A549 (cell line): Measurements from ENCODE around the gene PTPRN2.

ENCODE experiments used
- CBX2 ChIP-seq: fragments of 200-600 bp; sonication (generic); IDR thresholded peaks from 2 replicates; pipeline ENCODE4 v1.6.1; 2016; ENCODE audit warnings: low read depth, mild to moderate bottlenecking, borderline replicate concordance
- CHD4 ChIP-seq: fragments of 200-600 bp; sonication (generic); IDR thresholded peaks from 2 replicates; pipeline ENCODE4 v1.6.1; 2016; ENCODE audit warnings: antibody characterized with exemption, mild to moderate bottlenecking, borderline replicate concordance
- ESRRA ChIP-seq: fragments of 150-350 bp; IDR thresholded peaks from 2 replicates; pipeline ENCODE4 v1.6.1; 2014; ENCODE audit warnings: mild to moderate bottlenecking, low read length, borderline replicate concordance
- FOSL2 ChIP-seq, 2 experiments: fragments of 450-650 bp in 1 of 2; fragments of >200 bp in 1 of 2; sonication (Bioruptor Twin) in 1 of 2; formaldehyde crosslinking; IDR thresholded peaks; 2 replicates each; pipeline versions ENCODE4 v1.5.0 to v1.6.1; 2016 to 2020; ENCODE audit warnings: mild to moderate bottlenecking in 1 of 2, moderate library complexity in 1 of 2
- HDAC2 ChIP-seq: fragments of 200-600 bp; sonication (generic); IDR thresholded peaks from 2 replicates; pipeline ENCODE4 v1.6.1; 2016
- HOXA7 ChIP-seq: fragments of 250-450 bp; sonication (Bioruptor Pico); IDR thresholded peaks from 2 replicates; pipeline ENCODE4 v1.5.0; 2020; ENCODE audit warnings: mild to moderate bottlenecking, moderate library complexity
- JUNB ChIP-seq: fragments of >200 bp; sonication (Bioruptor Twin); formaldehyde crosslinking; IDR thresholded peaks from 2 replicates; pipeline ENCODE4 v1.6.1; 2016
- KDM1A ChIP-seq: fragments of 200-600 bp; sonication (generic); IDR thresholded peaks from 2 replicates; pipeline ENCODE4 v1.6.1; 2016; ENCODE audit warnings: low read depth, mild to moderate bottlenecking
- POLR2A ChIP-seq: IDR thresholded peaks from 2 replicates; pipeline ENCODE4 v1.6.1; 2012; ENCODE audit warnings: mild to moderate bottlenecking, low read length
- RAD21 ChIP-seq, 2 experiments: fragments of >200 bp in 1 of 2; sonication (Bioruptor Twin) in 1 of 2; formaldehyde crosslinking in 1 of 2; IDR thresholded peaks in 1 of 2; conservative IDR thresholded peaks in 1 of 2; 2 replicates in 1 of 2; 3 replicates in 1 of 2; pipeline ENCODE4 v1.6.1; 2012 to 2018; ENCODE audit warnings: inconsistent platforms in 1 of 2
- RFX5 ChIP-seq: fragments of 450-650 bp; IDR thresholded peaks from 2 replicates; pipeline ENCODE4 v1.7.1; 2014; ENCODE audit warnings: antibody characterized with exemption, mild to moderate bottlenecking, moderate library complexity
- TF ChIP-seq, protein P1 (sequence below): IDR thresholded peaks from 2 replicates; pipeline ENCODE4 v1.6.1; 2012
- TF ChIP-seq, protein P2 (sequence below): fragments of 150-350 bp; IDR thresholded peaks from 2 replicates; pipeline ENCODE4 v1.6.1; 2014; ENCODE audit warnings: low read depth, mild to moderate bottlenecking, low read length
- TF ChIP-seq, protein P3 (sequence below): fragments of >200 bp; sonication (Bioruptor Twin); formaldehyde crosslinking; IDR thresholded peaks from 3 replicates; pipeline ENCODE4 v1.5.1; 2016

DNA sequence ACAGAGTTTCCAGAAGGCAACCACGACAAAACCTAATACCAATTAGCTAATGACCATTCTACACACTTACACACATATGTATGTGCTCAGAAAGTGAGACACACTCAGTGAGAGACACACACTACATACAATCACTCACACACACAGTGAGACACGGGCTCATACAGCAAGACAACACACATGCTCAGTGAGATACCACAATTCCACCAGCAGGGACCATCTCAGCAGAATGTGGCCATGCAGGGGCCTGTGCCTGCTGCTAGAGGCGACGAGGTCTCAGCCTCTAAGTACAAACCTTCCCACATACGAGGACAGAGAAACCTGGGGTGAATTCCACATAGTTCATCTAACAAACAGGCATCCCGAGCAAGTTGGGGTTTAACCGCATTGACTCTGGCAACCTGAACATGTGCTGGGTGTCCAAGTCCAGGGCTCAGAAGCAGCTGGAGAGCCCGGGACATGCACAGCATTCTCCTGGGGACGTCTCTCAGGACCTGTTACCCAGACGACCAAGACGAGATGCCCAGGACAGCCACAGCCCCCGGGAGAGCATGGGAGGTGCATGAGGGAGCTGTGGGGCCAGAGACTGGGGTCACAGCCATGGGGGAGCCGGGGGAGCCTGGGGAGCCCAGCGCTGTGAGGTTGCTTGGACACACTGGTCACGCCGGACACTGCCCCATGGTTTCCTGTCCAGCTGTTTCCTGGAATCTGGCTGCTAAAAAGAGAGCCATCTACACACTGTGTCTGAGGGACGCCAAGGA, 523.6 kb downstream of the PTPRN2 start:
- TF ChIP-seq RAD21 (conservative IDR thresholded peaks at IDR 0.05 in 1 of 2, IDR thresholded peaks at IDR 0.05 in 1 of 2) (no peak), POLR2A (no peak), RFX5 (no peak), FOSL2 (IDR thresholded peaks at IDR 0.05) (no peak), FOSL2 (CRISPR knock-in tag; IDR thresholded peaks at IDR 0.05) (no peak), HOXA7 (CRISPR knock-in tag) (no peak), JUNB (no peak), CHD4 (no peak), KDM1A (no peak), CBX2 (no peak), HDAC2 (no peak), ESRRA (no peak)
- TF ChIP-seq, protein P1, sequence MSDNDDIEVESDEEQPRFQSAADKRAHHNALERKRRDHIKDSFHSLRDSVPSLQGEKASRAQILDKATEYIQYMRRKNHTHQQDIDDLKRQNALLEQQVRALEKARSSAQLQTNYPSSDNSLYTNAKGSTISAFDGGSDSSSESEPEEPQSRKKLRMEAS: no peak
- TF ChIP-seq, protein P2, sequence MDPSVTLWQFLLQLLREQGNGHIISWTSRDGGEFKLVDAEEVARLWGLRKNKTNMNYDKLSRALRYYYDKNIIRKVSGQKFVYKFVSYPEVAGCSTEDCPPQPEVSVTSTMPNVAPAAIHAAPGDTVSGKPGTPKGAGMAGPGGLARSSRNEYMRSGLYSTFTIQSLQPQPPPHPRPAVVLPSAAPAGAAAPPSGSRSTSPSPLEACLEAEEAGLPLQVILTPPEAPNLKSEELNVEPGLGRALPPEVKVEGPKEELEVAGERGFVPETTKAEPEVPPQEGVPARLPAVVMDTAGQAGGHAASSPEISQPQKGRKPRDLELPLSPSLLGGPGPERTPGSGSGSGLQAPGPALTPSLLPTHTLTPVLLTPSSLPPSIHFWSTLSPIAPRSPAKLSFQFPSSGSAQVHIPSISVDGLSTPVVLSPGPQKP: no peak
- TF ChIP-seq, protein P3, sequence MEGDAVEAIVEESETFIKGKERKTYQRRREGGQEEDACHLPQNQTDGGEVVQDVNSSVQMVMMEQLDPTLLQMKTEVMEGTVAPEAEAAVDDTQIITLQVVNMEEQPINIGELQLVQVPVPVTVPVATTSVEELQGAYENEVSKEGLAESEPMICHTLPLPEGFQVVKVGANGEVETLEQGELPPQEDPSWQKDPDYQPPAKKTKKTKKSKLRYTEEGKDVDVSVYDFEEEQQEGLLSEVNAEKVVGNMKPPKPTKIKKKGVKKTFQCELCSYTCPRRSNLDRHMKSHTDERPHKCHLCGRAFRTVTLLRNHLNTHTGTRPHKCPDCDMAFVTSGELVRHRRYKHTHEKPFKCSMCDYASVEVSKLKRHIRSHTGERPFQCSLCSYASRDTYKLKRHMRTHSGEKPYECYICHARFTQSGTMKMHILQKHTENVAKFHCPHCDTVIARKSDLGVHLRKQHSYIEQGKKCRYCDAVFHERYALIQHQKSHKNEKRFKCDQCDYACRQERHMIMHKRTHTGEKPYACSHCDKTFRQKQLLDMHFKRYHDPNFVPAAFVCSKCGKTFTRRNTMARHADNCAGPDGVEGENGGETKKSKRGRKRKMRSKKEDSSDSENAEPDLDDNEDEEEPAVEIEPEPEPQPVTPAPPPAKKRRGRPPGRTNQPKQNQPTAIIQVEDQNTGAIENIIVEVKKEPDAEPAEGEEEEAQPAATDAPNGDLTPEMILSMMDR: no peak
